ENCODE data around the gene FBXO34. TPM values are rescaled to one million over a fixed set of nuclear protein-coding genes. Genes with fewer than 3 reads are reported as not detected.

FBXO34 gene
- total RNA-seq, 4 donors from 2014 or later: 28.8 to 44.4 (median 33.8) TPM

DNA sequence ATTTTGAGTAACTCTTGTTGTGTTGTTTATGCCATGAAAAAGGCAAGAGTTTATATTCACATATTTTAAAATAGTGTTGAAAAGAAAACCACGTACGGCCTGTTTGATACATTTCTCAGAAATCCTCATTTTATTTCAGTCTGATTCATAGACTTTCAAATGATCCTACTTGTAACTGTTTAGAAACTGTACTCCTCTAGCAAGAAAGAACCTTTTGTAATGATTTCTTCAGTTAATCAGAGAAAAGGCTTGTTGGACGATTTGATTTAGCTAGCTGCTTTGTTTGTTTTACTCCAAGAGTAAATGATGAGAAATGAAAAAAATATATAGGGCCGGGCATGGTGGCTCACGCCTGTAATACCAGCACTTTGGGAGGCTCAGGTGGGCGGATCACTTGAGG is 17.2 kb downstream of the FBXO34 start:
- TF ChIP-seq POLR2A (IDR thresholded peaks at IDR 0.05) (no peak), POLR2AphosphoS5 (IDR thresholded peaks at IDR 0.05) (no peak), EP300 (IDR thresholded peaks at IDR 0.05) (no peak)
- TF ChIP-seq, protein P1, sequence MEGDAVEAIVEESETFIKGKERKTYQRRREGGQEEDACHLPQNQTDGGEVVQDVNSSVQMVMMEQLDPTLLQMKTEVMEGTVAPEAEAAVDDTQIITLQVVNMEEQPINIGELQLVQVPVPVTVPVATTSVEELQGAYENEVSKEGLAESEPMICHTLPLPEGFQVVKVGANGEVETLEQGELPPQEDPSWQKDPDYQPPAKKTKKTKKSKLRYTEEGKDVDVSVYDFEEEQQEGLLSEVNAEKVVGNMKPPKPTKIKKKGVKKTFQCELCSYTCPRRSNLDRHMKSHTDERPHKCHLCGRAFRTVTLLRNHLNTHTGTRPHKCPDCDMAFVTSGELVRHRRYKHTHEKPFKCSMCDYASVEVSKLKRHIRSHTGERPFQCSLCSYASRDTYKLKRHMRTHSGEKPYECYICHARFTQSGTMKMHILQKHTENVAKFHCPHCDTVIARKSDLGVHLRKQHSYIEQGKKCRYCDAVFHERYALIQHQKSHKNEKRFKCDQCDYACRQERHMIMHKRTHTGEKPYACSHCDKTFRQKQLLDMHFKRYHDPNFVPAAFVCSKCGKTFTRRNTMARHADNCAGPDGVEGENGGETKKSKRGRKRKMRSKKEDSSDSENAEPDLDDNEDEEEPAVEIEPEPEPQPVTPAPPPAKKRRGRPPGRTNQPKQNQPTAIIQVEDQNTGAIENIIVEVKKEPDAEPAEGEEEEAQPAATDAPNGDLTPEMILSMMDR (IDR thresholded peaks at IDR 0.05): no peak
- Histone ChIP-seq H3K4me1 (peaks cover 8% of the 10 kb centered on the region), H3K27me3 (no peaks in the 10 kb centered on the region), H3K9me3 (no peaks in the 10 kb centered on the region), H3K27ac (no peak overlapping the region), H3K4me3 (no peak overlapping the region), H3K36me3 (no peaks in the 10 kb centered on the region)
- WGBS: 84% methylated on average over 6 of the region's 6 CpGs
- no peak for DNase-seq (ENCODE audit: low spot score in 2 of 2)

DNA sequence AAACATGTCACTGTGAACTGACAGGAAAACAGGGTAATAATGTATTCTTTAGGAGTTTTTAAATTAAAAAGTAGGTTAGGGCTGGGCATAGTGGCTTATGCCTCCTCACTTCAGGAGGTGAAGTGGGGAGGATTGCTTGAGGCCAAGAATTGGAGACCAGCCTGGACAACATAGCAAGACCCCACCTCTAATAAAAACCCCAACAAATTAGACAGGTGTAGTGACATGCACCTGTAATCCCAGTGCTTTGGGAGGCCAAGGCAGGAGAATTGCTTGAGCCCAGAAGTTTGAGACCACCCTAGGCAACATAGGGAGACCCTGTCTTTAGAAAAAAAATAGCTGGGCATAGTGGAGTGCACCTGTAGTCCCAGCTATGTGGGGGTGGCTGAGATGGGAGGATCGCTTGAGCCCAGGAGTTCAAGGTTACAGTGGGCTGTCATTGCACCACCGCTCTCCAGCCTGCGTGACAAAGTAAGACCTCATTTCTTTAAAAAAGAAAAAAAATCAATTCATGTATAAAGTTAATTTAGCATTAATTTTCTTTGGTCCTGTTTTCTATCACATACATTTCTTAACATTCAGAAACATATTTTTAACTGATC is 20.4 kb downstream of the FBXO34 start:
- H3K27me3 ChIP-seq: no peaks in the 10 kb centered on the region
- DNase-seq (ENCODE audit: low spot score in 2 of 2): no peak
- no peak overlapping the region for H3K4me3 ChIP-seq
- H3K27ac ChIP-seq: no peak overlapping the region
- TF ChIP-seq EP300 (IDR thresholded peaks at IDR 0.05) (no peak), POLR2A (IDR thresholded peaks at IDR 0.05) (no peak), POLR2AphosphoS5 (IDR thresholded peaks at IDR 0.05) (no peak)
- TF ChIP-seq, protein P1 (IDR thresholded peaks at IDR 0.05): no peak
- WGBS: 96% methylated on average over 3 of the region's 3 CpGs
- H3K4me1 ChIP-seq: peaks cover 3% of the 10 kb centered on the region
- no peaks in the 10 kb centered on the region for H3K9me3 ChIP-seq
- no peaks in the 10 kb centered on the region for H3K36me3 ChIP-seq

DNA sequence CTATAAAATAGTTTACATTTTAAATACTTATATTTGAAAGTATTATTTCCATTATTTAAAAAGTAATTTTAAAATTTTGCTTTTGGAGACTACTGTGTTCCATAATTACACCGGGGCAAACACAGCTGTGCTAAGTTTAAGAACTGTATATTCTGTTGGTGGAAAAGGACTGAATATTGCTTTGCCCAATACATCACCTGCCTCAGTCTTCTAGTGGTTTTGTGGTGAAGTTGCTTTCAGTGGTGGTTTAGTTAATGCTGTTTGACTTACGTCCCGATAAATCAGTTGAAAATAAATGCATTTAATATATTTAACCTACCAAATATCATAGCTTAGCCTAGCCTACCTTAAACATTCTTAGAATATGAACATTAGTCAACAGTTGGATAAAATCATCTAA is 23.4 kb downstream of the FBXO34 start:
- H3K36me3 ChIP-seq: peaks cover 4% of the 10 kb centered on the region
- TF ChIP-seq POLR2A (IDR thresholded peaks at IDR 0.05) (no peak), POLR2AphosphoS5 (IDR thresholded peaks at IDR 0.05) (no peak), EP300 (IDR thresholded peaks at IDR 0.05) (no peak)
- TF ChIP-seq, protein P1 (IDR thresholded peaks at IDR 0.05): no peak
- 91% methylated on average over 3 of the region's 3 CpGs for WGBS

DNA sequence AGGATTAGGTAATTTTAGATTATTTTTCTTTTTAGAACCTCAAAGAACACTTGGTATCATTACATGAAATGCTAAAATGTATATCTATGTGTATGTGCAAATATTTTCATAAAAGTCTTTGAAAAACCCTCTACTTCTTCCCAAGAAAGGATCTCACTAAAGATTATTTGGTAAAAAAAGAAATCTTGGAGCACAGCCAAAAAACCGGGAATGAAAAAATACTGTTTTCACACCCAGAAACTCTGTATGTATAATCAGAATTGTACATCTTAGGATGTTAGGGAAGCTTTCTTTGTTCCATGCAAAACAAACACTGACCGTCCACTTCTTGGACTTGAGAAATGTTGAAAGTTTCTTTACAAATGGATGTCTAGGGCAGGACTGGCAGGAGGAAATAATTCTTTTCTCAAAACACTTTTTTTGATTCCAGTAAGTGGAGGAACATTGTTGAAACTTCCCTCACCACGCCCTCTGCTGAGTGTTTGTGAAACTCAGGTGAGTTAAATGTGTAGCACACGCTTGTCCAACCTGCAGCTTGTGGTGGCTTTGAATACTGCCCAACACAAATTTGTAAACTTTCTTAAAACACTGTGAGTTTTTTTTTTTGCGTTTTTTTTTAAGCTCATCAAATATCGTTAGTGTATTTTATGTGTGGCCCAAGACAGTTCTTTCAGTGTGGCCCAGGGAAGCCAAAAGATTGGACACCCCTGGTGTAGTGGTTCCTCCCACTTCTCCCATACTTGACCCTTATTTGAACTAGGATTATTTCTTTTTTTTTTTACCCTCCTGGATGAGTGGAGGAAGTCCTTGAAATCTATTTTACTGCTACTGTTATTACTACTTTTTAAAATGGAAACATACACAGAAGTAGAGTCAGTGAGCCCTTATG is 26.6 kb downstream of the FBXO34 start:
- DNase-seq (ENCODE audit: low spot score in 2 of 2): no peak
- Histone ChIP-seq H3K27ac (no peak overlapping the region), H3K9me3 (no peaks in the 10 kb centered on the region), H3K4me1 (peaks cover 29% of the 10 kb centered on the region), H3K36me3 (peaks cover 4% of the 10 kb centered on the region), H3K4me3 (no peak overlapping the region), H3K27me3 (no peaks in the 10 kb centered on the region)
- 42% methylated on average over 6 of the region's 6 CpGs for WGBS
- TF ChIP-seq POLR2A (IDR thresholded peaks at IDR 0.05) (no peak), POLR2AphosphoS5 (IDR thresholded peaks at IDR 0.05) (no peak), EP300 (IDR thresholded peaks at IDR 0.05) (no peak)
- TF ChIP-seq, protein P1 (IDR thresholded peaks at IDR 0.05): no peak

More for the DNA sequence above, 23.4 kb downstream of the FBXO34 start:
- H3K9me3 ChIP-seq: no peaks in the 10 kb centered on the region
- H3K4me1 ChIP-seq: peaks cover 10% of the 10 kb centered on the region
- DNase-seq (ENCODE audit: low spot score in 2 of 2): no peak
- no peaks in the 10 kb centered on the region for H3K27me3 ChIP-seq
- no peak overlapping the region for H3K4me3 ChIP-seq
- H3K27ac ChIP-seq: no peak overlapping the region

DNA sequence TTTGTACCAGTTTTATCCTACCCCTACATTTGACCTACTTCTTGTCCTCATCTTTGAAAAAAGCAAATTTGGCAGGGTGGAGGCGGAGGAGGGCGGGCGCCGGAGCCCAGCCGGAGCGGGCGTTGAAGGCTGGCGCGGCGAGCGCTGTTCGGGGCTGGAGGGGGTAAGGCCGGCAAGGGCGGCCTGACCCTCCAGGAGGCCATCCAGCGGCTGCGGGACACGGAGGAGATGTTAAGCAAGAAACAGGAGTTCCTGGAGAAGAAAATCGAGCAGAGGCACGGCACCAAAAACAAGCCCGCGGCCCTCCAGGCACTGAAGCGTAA is 27.2 kb downstream of the FBXO34 start:
- no peak overlapping the region for H3K4me3 ChIP-seq
- DNase-seq (ENCODE audit: low spot score in 2 of 2): no peak
- no peak overlapping the region for H3K27ac ChIP-seq
- peaks cover 35% of the 10 kb centered on the region for H3K4me1 ChIP-seq
- WGBS: 97% methylated on average over 22 of the region's 22 CpGs
- H3K27me3 ChIP-seq: no peaks in the 10 kb centered on the region
- no peak for TF ChIP-seq POLR2A (IDR thresholded peaks at IDR 0.05)
- TF ChIP-seq, protein P1 (IDR thresholded peaks at IDR 0.05): no peak
- peaks cover 4% of the 10 kb centered on the region for H3K36me3 ChIP-seq
- no peaks in the 10 kb centered on the region for H3K9me3 ChIP-seq

Measured in suprapubic skin (tissue), 4 donors.